Measurements from ENCODE around the gene ALAS2.

GRCh38 chrX:55033429-55033828 lies 2.7 kb upstream of the ALAS2 start:
- no peak for TF ChIP-seq GABPA (IDR thresholded peaks at IDR 0.05; ENCODE audit: borderline replicate concordance, insufficient read depth, low read length)
- no peak for TF ChIP-seq RXRA (IDR thresholded peaks at IDR 0.05; ENCODE audit: insufficient read depth, low read depth, low read length)
- TF ChIP-seq EGR1 (IDR thresholded peaks at IDR 0.05; ENCODE audit: borderline replicate concordance, low read depth, low read length): no peak
- no peak for TF ChIP-seq CTCF (IDR thresholded peaks at IDR 0.05; ENCODE audit: control extremely low read depth in 1 of 3, insufficient read depth in 1 of 3, low read depth in 1 of 3, low read length in 3 of 3)
- no peak for TF ChIP-seq ATF3 (IDR thresholded peaks at IDR 0.05; ENCODE audit: insufficient read depth, low read depth, low read length)
